ENCODE measurements around the gene SLC39A5. TPM values are rescaled to one million over a fixed set of nuclear protein-coding genes. Genes with fewer than 3 reads are reported as not detected.
"Not testable (repeated sequence)": the region's sequence is repeated elsewhere in the genome, so short reads cannot be mapped to it uniquely, and the experiment has no call there.

Gene SLC39A5
- total RNA-seq, 4 donors from 2014 or later: 1.5 TPM; not detected in 3

GRCh38 chr12:56271031-56271430 lies 41.2 kb downstream of the SLC39A5 start:
- Histone ChIP-seq H3K4me3 (no peak overlapping the region), H3K9me3 (no peaks in the 10 kb centered on the region), H3K27ac (no peak overlapping the region), H3K27me3 (no peaks in the 10 kb centered on the region), H3K36me3 (peaks cover 0 to 71% (median 25%) of the 10 kb centered on the region in 3 donors), H3K4me1 (peaks cover 0 to 18% (median 5%) of the 10 kb centered on the region in 4 donors)
- TF ChIP-seq POLR2A (IDR thresholded peaks at IDR 0.05) (no peak), CTCF (IDR thresholded peaks at IDR 0.05) (peak in 1 of 5 experiments; percentile 21)
- DNase-seq (ENCODE audit: low spot score in 2 of 2): no peak
- WGBS, 2 donors: 6 to 8% methylated on average over 1 of the region's 1 CpG

- not testable (repeated sequence) for DNase-seq (ENCODE audit: low spot score in 2 of 2)
- H3K36me3 ChIP-seq: peaks cover 0 to 84% (median 29%) of the 10 kb centered on the region in 3 donors
Measured at GRCh38 chr12:56272468-56272867, 42.6 kb downstream of the SLC39A5 start.

GRCh38 chr12:56274299-56274698 lies 44.4 kb downstream of the SLC39A5 start:
- Histone ChIP-seq H3K36me3 (peaks cover 0 to 99% (median 31%) of the 10 kb centered on the region in 3 donors), H3K27me3 (no peaks in the 10 kb centered on the region), H3K27ac (no peak overlapping the region), H3K9me3 (no peaks in the 10 kb centered on the region), H3K4me3 (no peak overlapping the region), H3K4me1 (no peaks in the 10 kb centered on the region)
- no peak for DNase-seq (ENCODE audit: low spot score in 2 of 2)
- 94 to 100% methylated on average over 2 of the region's 2 CpGs for WGBS, 2 donors
- TF ChIP-seq POLR2A (IDR thresholded peaks at IDR 0.05): no peak
- no peak for TF ChIP-seq CTCF (IDR thresholded peaks at IDR 0.05)
- TF ChIP-seq EP300 (IDR thresholded peaks at IDR 0.05): no peak

More at GRCh38 chr12:56272468-56272867, 42.6 kb downstream of the SLC39A5 start:
- 63 to 88% methylated on average over 2 of the region's 2 CpGs for WGBS, 2 donors
- H3K9me3 ChIP-seq, H3K4me3 ChIP-seq, H3K27ac ChIP-seq, H3K27me3 ChIP-seq, H3K4me1 ChIP-seq: not testable (repeated sequence)

DNA sequence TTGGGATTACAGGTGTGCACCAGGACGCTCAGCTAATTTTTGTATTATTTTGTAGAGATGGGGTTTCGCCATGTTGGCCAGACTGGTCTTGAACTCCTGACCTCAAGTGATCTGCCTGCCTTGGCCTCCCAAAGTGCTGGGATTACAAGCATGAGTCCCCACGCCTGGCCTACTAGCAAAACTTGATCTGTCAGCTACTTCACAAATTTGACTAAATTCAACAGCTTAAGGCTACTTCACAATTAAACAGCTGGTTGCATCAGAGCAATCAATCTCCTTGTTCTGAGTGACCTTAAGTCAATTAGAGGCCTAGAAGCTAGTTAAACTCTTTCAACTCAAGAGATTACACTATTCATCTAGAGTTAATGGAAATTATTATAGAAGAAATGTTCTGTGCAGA lies 49.1 kb downstream of the SLC39A5 start:
- TF ChIP-seq EP300 (IDR thresholded peaks at IDR 0.05): no peak
- no peak for TF ChIP-seq CTCF (IDR thresholded peaks at IDR 0.05)
- TF ChIP-seq POLR2A (IDR thresholded peaks at IDR 0.05): no peak
- no peaks in the 10 kb centered on the region for H3K4me1 ChIP-seq
- 94 to 95% methylated on average over 3 of the region's 3 CpGs for WGBS, 2 donors
- no peaks in the 10 kb centered on the region for H3K27me3 ChIP-seq
- no peak overlapping the region for H3K27ac ChIP-seq
- no peaks in the 10 kb centered on the region for H3K9me3 ChIP-seq
- H3K36me3 ChIP-seq: peaks cover 0 to 99% (median 30%) of the 10 kb centered on the region in 3 donors
- DNase-seq (ENCODE audit: low spot score in 2 of 2): no peak
- H3K4me3 ChIP-seq: no peak overlapping the region

- Histone ChIP-seq H3K4me1 (peaks cover 0 to 7% (median 0%) of the 10 kb centered on the region in 4 donors), H3K36me3 (peaks cover 0 to 98% (median 14%) of the 10 kb centered on the region in 3 donors), H3K9me3 (no peaks in the 10 kb centered on the region), H3K27ac (no peak overlapping the region), H3K4me3 (no peak overlapping the region), H3K27me3 (no peaks in the 10 kb centered on the region)
- DNase-seq (ENCODE audit: low spot score in 2 of 2): no peak
- TF ChIP-seq POLR2A (IDR thresholded peaks at IDR 0.05) (no peak), EP300 (IDR thresholded peaks at IDR 0.05) (no peak), CTCF (IDR thresholded peaks at IDR 0.05) (no peak)
Measured at GRCh38 chr12:56280849-56281248, 51.0 kb downstream of the SLC39A5 start.

- no peaks in the 10 kb centered on the region for H3K27me3 ChIP-seq
- no peak overlapping the region for H3K4me3 ChIP-seq
- H3K4me1 ChIP-seq: peaks cover 0 to 19% (median 2%) of the 10 kb centered on the region in 4 donors
- 81 to 89% methylated on average over 6 of the region's 6 CpGs for WGBS, 2 donors
- TF ChIP-seq EP300 (IDR thresholded peaks at IDR 0.05): no peak
- no peak for TF ChIP-seq CTCF (IDR thresholded peaks at IDR 0.05)
- no peak for TF ChIP-seq POLR2A (IDR thresholded peaks at IDR 0.05)
- no peak overlapping the region for H3K27ac ChIP-seq
- DNase-seq (ENCODE audit: low spot score in 2 of 2): no peak
- H3K36me3 ChIP-seq: peaks cover 0 to 94% (median 10%) of the 10 kb centered on the region in 3 donors
- no peaks in the 10 kb centered on the region for H3K9me3 ChIP-seq
Measured at GRCh38 chr12:56282030-56282429, 52.2 kb downstream of the SLC39A5 start.
